Caco-2 (cell line): ENCODE results near the gene APP. TPM values are rescaled to one million over a fixed set of nuclear protein-coding genes. Genes with fewer than 3 reads are reported as not detected.

Experiments
- BruUV-seq: library from RNA; stranded (reverse); fragments of 400-500 nt; replicated peaks from 2 replicates; lab custom pipeline; 2021; lab: Mats Ljungman, UMichigan
- CTCF ChIA-PET: fragments of 300-600 bp; sonication (Branson Sonifier 250); formaldehyde crosslinking; loops from one replicate; lab custom pipeline; 2022; ENCODE audit warnings: antibody characterized with exemption; lab: Charles Lee
- POLR2A ChIA-PET: fragments of 300-600 bp; sonication (Branson Sonifier 250); formaldehyde crosslinking; loops from one replicate; lab custom pipeline; 2022; ENCODE audit warnings: antibody characterized with exemption; lab: Charles Lee
- DNase-seq, 2 experiments: peaks; one replicate each; pipeline versions ENCODE4 v3.0.0 to v3.0.0-alpha.2; 2020 to 2022
- H3K27me3 ChIP-seq: replicated peaks from 2 replicates; pipeline ENCODE4 v1.6.0; 2011; ENCODE audit warnings: low read length; ENCODE audit not compliant: control insufficient read depth, insufficient read depth
- H3K36me3 ChIP-seq: 2 replicates; pipeline ENCODE4 v1.5.1; 2011; ENCODE audit warnings: low read length; ENCODE audit not compliant: control insufficient read depth, insufficient read depth
- H3K4me1 ChIP-seq: fragments of 250-450 bp; sonication (Bioruptor Pico); 2 replicates; pipeline ENCODE4 v1.5.1; 2020; ENCODE audit warnings: mild to moderate bottlenecking
- H3K4me3 ChIP-seq: 2 replicates; pipeline ENCODE4 v1.5.1; 2011; ENCODE audit warnings: low read depth, mild to moderate bottlenecking, control low read depth, low read length
- H3K9me3 ChIP-seq: fragments of 250-450 bp; sonication (Bioruptor Pico); 2 replicates; pipeline ENCODE4 v1.5.1; 2020; ENCODE audit warnings: mild to moderate bottlenecking, moderate library complexity
- H3K27ac Mint-ChIP-seq: one replicate; pipeline ENCODE4 v1.8.0; 2022; ENCODE audit warnings: mixed read lengths; ENCODE audit not compliant: unreplicated experiment
- H3K27me3 Mint-ChIP-seq: one replicate; pipeline ENCODE4 v1.8.0; 2022; ENCODE audit warnings: mixed read lengths; ENCODE audit not compliant: insufficient read depth, unreplicated experiment
- H3K36me3 Mint-ChIP-seq: one replicate; pipeline ENCODE4 v1.8.0; 2022; ENCODE audit warnings: mild to moderate bottlenecking, mixed read lengths; ENCODE audit not compliant: insufficient read depth, unreplicated experiment
- H3K4me1 Mint-ChIP-seq: one replicate; pipeline ENCODE4 v1.8.0; 2022; ENCODE audit warnings: low read depth, mixed read lengths; ENCODE audit not compliant: unreplicated experiment
- H3K4me3 Mint-ChIP-seq: one replicate; pipeline ENCODE4 v1.8.0; 2022; ENCODE audit warnings: mild to moderate bottlenecking, moderate library complexity, mixed read lengths; ENCODE audit not compliant: unreplicated experiment
- H3K9me3 Mint-ChIP-seq: one replicate; pipeline ENCODE4 v1.8.0; 2022; ENCODE audit warnings: mixed read lengths; ENCODE audit not compliant: unreplicated experiment
- intact Hi-C: fragments of 100-400 bp; cut with micrococcal nuclease; formaldehyde crosslinking; loops from one replicate; pipeline ENCODE4 v1.10.0; 2022; ENCODE audit not compliant: unreplicated experiment
- total RNA-seq: library from RNA; stranded (reverse); gene quantifications from 2 replicates; pipeline ENCODE4 v1.2.3, GENCODE V29; 2022
- TF ChIP-seq, protein P1 (sequence below), 2 experiments: fragments of 200-600 bp in 1 of 2; IDR thresholded peaks; 1 replicate in 1 of 2; 2 replicates in 1 of 2; pipeline versions ENCODE4 v1.5.1 to v1.8.0; 2011 to 2022; ENCODE audit warnings: antibody characterized with exemption in 1 of 2, control low read depth in 1 of 2, inconsistent platforms in 1 of 2, low read depth in 1 of 2, low read length in 1 of 2, mild to moderate bottlenecking in 1 of 2, moderate library complexity in 1 of 2; ENCODE audit not compliant: insufficient read depth in 1 of 2, severe bottlenecking in 1 of 2, unreplicated experiment in 1 of 2

The APP gene
- total RNA-seq, 1 experiment from 2014 or later: 331 TPM

DNA sequence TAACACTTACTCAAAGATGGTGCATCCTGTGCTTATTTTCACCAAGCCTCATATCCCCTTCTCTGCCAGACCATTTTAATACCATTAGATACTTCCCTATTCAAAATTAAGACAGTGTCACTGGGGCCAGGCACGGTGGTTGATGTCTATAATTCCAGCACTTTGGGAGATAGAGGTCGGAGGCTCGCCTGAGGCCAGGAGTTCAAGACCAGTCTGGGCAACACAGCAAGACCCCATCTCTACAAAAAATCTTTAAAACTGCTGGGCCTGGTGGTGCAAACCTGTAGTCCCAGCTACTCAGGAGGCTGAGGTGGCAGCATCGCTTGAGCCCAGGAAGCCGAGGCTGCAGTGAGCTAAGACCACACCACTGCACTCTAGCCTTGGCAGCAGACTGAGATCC is 28.2 kb downstream of the APP start:
- Mint-ChIP-seq H3K4me1 (peaks cover 15% of the 10 kb centered on the region), H3K36me3 (peaks cover 30% of the 10 kb centered on the region), H3K4me3 (no peak overlapping the region), H3K27me3 (no peaks in the 10 kb centered on the region), H3K27ac (no peak overlapping the region), H3K9me3 (no peaks in the 10 kb centered on the region)
- H3K27me3 ChIP-seq: no peaks in the 10 kb centered on the region
- BruUV-seq: no TSS peak
- TF ChIP-seq, protein P1, sequence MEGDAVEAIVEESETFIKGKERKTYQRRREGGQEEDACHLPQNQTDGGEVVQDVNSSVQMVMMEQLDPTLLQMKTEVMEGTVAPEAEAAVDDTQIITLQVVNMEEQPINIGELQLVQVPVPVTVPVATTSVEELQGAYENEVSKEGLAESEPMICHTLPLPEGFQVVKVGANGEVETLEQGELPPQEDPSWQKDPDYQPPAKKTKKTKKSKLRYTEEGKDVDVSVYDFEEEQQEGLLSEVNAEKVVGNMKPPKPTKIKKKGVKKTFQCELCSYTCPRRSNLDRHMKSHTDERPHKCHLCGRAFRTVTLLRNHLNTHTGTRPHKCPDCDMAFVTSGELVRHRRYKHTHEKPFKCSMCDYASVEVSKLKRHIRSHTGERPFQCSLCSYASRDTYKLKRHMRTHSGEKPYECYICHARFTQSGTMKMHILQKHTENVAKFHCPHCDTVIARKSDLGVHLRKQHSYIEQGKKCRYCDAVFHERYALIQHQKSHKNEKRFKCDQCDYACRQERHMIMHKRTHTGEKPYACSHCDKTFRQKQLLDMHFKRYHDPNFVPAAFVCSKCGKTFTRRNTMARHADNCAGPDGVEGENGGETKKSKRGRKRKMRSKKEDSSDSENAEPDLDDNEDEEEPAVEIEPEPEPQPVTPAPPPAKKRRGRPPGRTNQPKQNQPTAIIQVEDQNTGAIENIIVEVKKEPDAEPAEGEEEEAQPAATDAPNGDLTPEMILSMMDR (IDR thresholded peaks at IDR 0.05; ENCODE audit: insufficient read depth in 1 of 2, low read depth in 1 of 2, low read length in 1 of 2, severe bottlenecking in 1 of 2, unreplicated experiment in 1 of 2): no peak
- ChIA-PET POLR2A (no interaction called here), CTCF (no interaction called here)
- H3K36me3 ChIP-seq: no peaks in the 10 kb centered on the region; the same call in 1 of the 2 replicates
- DNase-seq: no peak
- H3K4me3 ChIP-seq: no peak overlapping the region
- H3K9me3 ChIP-seq: no peaks in the 10 kb centered on the region
- H3K4me1 ChIP-seq: peaks cover 11% of the 10 kb centered on the region
- intact Hi-C loops: no loop called here

DNA sequence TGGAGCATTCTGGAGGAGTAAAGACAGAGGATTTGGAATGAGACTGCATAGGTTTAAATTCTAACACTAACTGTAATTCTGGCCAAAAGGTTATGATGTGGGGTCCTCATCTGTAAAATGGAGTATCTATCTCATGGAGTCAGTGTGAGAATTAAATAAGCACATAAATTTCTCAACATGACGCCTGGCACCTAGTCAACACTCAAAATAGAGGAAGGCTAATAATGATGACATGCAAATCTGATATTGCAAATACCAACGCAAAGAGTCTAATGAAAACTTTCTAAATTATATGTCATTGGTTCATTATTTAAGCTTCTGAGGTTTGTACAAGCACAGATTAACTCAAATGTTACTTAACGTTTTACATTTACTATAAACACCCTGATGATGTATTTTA is 29.6 kb downstream of the APP start:
- H3K27me3 Mint-ChIP-seq: no peaks in the 10 kb centered on the region
- H3K27me3 ChIP-seq: no peaks in the 10 kb centered on the region
- ChIA-PET CTCF (no interaction called here), POLR2A (no interaction called here)
- no peak overlapping the region for H3K27ac Mint-ChIP-seq
- H3K4me1 Mint-ChIP-seq: peaks cover 7% of the 10 kb centered on the region
- TF ChIP-seq, protein P1 (IDR thresholded peaks at IDR 0.05; ENCODE audit: insufficient read depth in 1 of 2, low read depth in 1 of 2, low read length in 1 of 2, severe bottlenecking in 1 of 2, unreplicated experiment in 1 of 2): no peak
- H3K4me3 Mint-ChIP-seq: no peak overlapping the region
- no peaks in the 10 kb centered on the region for H3K9me3 ChIP-seq
- H3K4me3 ChIP-seq: no peak overlapping the region
- BruUV-seq: no TSS peak
- peaks cover 30% of the 10 kb centered on the region for H3K36me3 Mint-ChIP-seq
- intact Hi-C loops: no loop called here
- no peaks in the 10 kb centered on the region; the same call in 1 of the 2 replicates for H3K36me3 ChIP-seq
- no peak for DNase-seq
- no peaks in the 10 kb centered on the region for H3K9me3 Mint-ChIP-seq
- no peaks in the 10 kb centered on the region for H3K4me1 ChIP-seq

DNA sequence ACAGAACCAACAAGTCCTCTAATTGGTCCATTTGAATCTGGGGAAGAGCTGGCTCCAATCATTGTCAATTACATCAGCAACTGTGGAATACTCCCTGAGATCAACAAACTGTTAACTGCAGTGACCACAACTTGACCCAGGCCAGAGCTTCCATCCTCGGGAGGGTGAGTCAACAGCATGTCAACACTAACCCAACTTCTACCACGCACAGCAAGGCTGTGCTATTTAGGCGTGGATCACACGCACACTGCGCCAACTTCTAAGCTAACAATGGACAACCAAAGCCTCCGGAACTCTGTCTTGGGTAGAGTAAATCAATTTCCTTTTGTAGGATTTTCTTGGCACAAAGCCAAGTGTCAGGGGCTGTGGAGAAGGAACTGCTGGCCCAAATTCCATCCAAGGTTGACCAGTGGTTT is 30.4 kb downstream of the APP start:
- CTCF ChIA-PET: no interaction called here
- peaks cover 30% of the 10 kb centered on the region for H3K36me3 Mint-ChIP-seq
- intact Hi-C loops: no loop called here
- Histone ChIP-seq H3K4me1 (no peaks in the 10 kb centered on the region), H3K36me3 (no peaks in the 10 kb centered on the region; the same call in 1 of the 2 replicates), H3K27me3 (no peaks in the 10 kb centered on the region), H3K4me3 (no peak overlapping the region), H3K9me3 (no peaks in the 10 kb centered on the region)
- no TSS peak for BruUV-seq
- POLR2A ChIA-PET: no interaction called here
- no peak for DNase-seq
- H3K4me3 Mint-ChIP-seq: no peak overlapping the region
- H3K27ac Mint-ChIP-seq: no peak overlapping the region
- TF ChIP-seq, protein P1 (IDR thresholded peaks at IDR 0.05; ENCODE audit: insufficient read depth in 1 of 2, low read depth in 1 of 2, low read length in 1 of 2, severe bottlenecking in 1 of 2, unreplicated experiment in 1 of 2): no peak
- H3K27me3 Mint-ChIP-seq: no peaks in the 10 kb centered on the region
- H3K4me1 Mint-ChIP-seq: peaks cover 7% of the 10 kb centered on the region
- H3K9me3 Mint-ChIP-seq: no peaks in the 10 kb centered on the region
